SK-N-SH treated with all-trans-retinoic acid at 6 μM for 48 hours (cell line): Measurements from ENCODE around the gene SVOPL.

ENCODE experiments used
- CSRNP3 ChIP-seq: fragments of 250-450 bp; sonication (Bioruptor Pico); IDR thresholded peaks from 2 replicates; pipeline ENCODE4 v1.5.1; 2021; ENCODE audit warnings: mild to moderate bottlenecking, moderate library complexity
- ESRRG ChIP-seq: fragments of 250-450 bp; sonication (Bioruptor Pico); IDR thresholded peaks from 2 replicates; pipeline ENCODE4 v1.6.1; 2021; ENCODE audit warnings: mild to moderate bottlenecking
- ISL1 ChIP-seq: fragments of 250-450 bp; sonication (Bioruptor Pico); IDR thresholded peaks from 2 replicates; pipeline ENCODE4 v2.1.2; 2022; ENCODE audit warnings: mild to moderate bottlenecking, moderate library complexity
- OSR1 ChIP-seq: fragments of 250-450 bp; sonication (Bioruptor Pico); IDR thresholded peaks from 2 replicates; pipeline ENCODE4 v1.8.0; 2022; ENCODE audit warnings: moderate library complexity, mild to moderate bottlenecking, inconsistent platforms
- PATZ1 ChIP-seq: fragments of 250-450 bp; sonication (Bioruptor Pico); IDR thresholded peaks from 2 replicates; pipeline ENCODE4 v1.8.0; 2020; ENCODE audit warnings: mild to moderate bottlenecking, moderate library complexity, borderline replicate concordance
- POU6F1 ChIP-seq: fragments of 250-450 bp; sonication (Bioruptor Pico); IDR thresholded peaks from 2 replicates; pipeline ENCODE4 v1.8.0; 2021; ENCODE audit warnings: low read depth, mild to moderate bottlenecking, moderate library complexity, borderline replicate concordance
- PPARA ChIP-seq: fragments of 250-450 bp; sonication (Bioruptor Pico); IDR thresholded peaks from 2 replicates; pipeline ENCODE4 v1.5.0; 2020; ENCODE audit warnings: mild to moderate bottlenecking, borderline replicate concordance
- RARB ChIP-seq: fragments of 250-450 bp; sonication (Bioruptor Pico); IDR thresholded peaks from 2 replicates; pipeline ENCODE4 v1.8.0; 2021; ENCODE audit warnings: mild to moderate bottlenecking, moderate library complexity
- TCF4 ChIP-seq: fragments of 250-450 bp; sonication (Bioruptor Pico); IDR thresholded peaks from 2 replicates; pipeline ENCODE4 v1.8.0; 2021; ENCODE audit warnings: mild to moderate bottlenecking, moderate library complexity, borderline replicate concordance
- TOX ChIP-seq: fragments of 250-450 bp; sonication (Bioruptor Pico); IDR thresholded peaks from 2 replicates; pipeline ENCODE4 v1.8.0; 2021; ENCODE audit warnings: mild to moderate bottlenecking, moderate library complexity, borderline replicate concordance
- ZFP30 ChIP-seq: fragments of 450-650 bp; formaldehyde crosslinking; IDR thresholded peaks from 2 replicates; pipeline ENCODE4 v1.5.0; 2022; ENCODE audit warnings: mild to moderate bottlenecking, moderate library complexity
- ZNF70 ChIP-seq: fragments of 450-650 bp; formaldehyde crosslinking; IDR thresholded peaks from 2 replicates; pipeline ENCODE4 v1.5.0; 2020; ENCODE audit warnings: mild to moderate bottlenecking, moderate library complexity

- TF ChIP-seq ZFP30 (CRISPR knock-in tag) (no peak), OSR1 (no peak), CSRNP3 (CRISPR knock-in tag) (no peak), PPARA (no peak), POU6F1 (CRISPR knock-in tag) (no peak), PATZ1 (CRISPR knock-in tag) (no peak), ZNF70 (no peak), ISL1 (CRISPR knock-in tag) (no peak), RARB (CRISPR knock-in tag) (no peak), TOX (CRISPR knock-in tag) (no peak), TCF4 (CRISPR knock-in tag) (no peak), ESRRG (no peak)
Measured at GRCh38 chr7:138590154-138590553, 111.0 kb downstream of the SVOPL start.
